ENCODE data around the gene INPP5E.

INPP5E gene

DNA sequence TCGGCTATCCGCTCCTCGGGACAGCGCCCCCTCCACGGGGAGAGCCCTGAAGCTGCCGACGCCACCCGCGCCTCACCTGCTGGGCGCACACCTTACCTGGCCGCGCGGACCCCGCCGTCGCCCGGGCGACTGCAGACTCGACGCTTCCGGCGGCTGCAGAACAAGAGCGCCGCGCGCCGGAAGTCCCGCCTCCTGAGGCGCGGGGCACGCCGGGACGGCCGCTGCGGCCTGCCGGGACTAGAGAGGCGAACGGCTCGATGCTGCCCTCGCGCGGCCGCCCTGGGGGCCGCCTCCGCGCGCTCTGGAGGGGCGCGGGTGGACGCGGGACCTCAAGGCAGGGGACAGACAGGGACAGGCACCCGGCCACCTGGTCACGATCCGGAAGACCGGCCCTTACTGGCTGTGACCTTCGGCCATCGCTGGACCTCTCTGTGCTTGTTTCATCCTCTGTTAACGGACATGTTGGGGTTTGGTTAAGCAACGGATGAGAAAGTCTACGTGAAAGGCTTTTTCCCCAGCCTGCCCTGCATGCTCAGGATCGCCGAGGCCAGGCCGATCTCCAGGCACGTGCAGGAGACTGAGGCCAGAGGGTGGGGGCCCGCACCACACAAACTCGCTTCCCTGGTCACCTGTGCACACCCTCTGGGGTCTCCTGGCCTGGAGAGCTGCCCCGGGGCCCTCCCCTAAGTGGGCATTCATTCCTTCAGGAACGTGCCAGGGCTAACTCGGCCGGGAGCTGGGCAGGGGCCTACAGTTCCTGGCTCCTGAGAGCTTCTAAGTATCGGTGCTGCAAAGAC is 39.4 kb downstream of the INPP5E start, which contains the start of gene SNAPC4:
Gene SNAPC4 (minus strand): TSS at position 133 of the 797 bp plus-strand sequence. CDS start 1,742 bp downstream, outside the sequence.
- peak; percentile 73 for TF ChIP-seq CTCF (IDR thresholded peaks at IDR 0.05; ENCODE audit: low read depth, low read length)

DNA sequence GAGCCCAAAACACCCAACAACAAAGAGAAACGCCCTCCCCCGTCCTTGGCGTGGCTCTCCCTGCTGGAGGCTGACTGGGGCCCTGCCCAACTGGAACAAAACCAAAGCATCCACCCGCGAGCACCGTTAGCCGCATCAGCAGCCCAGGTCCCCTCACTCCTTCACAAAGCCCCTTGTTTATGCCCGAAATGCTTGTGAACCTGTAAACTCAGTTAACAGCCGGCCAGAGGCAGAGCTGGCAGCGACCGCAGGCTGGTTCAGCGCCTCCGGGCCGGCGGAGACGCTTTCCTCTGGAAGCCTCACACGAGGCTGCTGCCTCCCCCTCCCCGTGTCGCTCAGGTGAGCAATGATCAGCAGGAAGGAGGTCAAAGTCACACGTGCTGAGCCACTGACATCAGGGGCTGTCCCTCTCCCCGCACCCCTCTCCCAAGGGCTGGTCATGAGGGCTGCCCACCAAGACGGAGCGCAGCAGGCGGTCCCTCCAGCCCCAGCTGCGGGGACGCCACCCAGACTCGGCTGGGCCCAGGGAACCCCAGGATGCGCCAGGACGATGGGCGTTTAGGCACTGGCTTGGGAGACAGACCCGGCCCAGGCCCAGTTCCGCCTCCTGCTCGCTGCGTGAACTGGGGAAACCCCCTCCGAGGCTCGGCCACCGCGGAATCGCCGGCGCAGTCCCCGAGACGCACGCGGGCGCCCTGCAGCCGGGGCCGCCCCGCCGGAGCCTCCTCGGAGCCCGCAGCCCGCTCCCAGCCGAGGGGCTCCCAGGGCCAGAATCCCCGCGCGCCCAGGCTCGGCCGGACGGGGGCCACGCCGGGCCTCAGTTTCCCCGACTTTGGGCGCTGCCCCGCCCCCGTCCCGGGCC is 40.2 kb downstream of the INPP5E start:
- no peak for TF ChIP-seq CTCF (IDR thresholded peaks at IDR 0.05; ENCODE audit: low read depth, low read length)

More for the DNA sequence above, 39.4 kb downstream of the INPP5E start, which contains the start of gene SNAPC4:
- H3K4me3 ChIP-seq (ENCODE audit: low read depth, low read length), result peak within 1 kb of the TSS; percentile 83

GRCh38 chr9:136398286-136398685 is 41.4 kb downstream of the INPP5E start:
- no peak overlapping the region; the same call in 1 of the 2 replicates for H3K4me3 ChIP-seq (ENCODE audit: low read depth, low read length)
- no peak for TF ChIP-seq CTCF (IDR thresholded peaks at IDR 0.05; ENCODE audit: low read depth, low read length)

More for the DNA sequence above, 40.2 kb downstream of the INPP5E start:
- H3K4me3 ChIP-seq (ENCODE audit: low read depth, low read length), result peak overlapping the region; percentile 83

- H3K4me3 ChIP-seq (ENCODE audit: low read depth, low read length), result no peak overlapping the region
- TF ChIP-seq CTCF (IDR thresholded peaks at IDR 0.05; ENCODE audit: low read depth, low read length), result no peak
Observed at GRCh38 chr9:136397643-136398042, 42.0 kb downstream of the INPP5E start.

DNA sequence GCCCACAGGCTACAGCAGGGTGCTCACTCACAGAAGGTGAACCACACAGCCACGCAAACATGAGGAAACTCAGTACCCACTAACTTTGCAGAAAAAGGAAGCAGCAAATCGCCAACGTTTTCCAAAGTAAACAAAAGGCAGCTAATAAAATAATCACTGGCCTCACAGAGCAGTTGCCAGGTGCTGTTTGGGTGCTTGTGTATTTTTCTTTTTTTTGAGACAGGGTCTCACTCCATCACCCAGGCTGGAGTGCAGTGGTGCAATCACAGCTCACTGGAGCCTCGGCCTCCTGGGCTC is 43.5 kb downstream of the INPP5E start:
- TF ChIP-seq CTCF (IDR thresholded peaks at IDR 0.05; ENCODE audit: low read depth, low read length), result no peak
- no peak overlapping the region for H3K4me3 ChIP-seq (ENCODE audit: low read depth, low read length)

GRCh38 chr9:136395345-136396218 is 44.1 kb downstream of the INPP5E start:
- TF ChIP-seq CTCF (IDR thresholded peaks at IDR 0.05; ENCODE audit: low read depth, low read length), result no peak
- H3K4me3 ChIP-seq (ENCODE audit: low read depth, low read length), result no peak overlapping the region

All from WI38 (cell line).